NCI-H128 (cell line): ENCODE results near the gene SNRPE.
"Not testable (repeated sequence)": the region's sequence is repeated elsewhere in the genome, so short reads cannot be mapped to it uniquely, and the experiment has no call there.

Experiments
- DNase-seq: peaks from one replicate; lab custom pipeline; 2025; ENCODE audit not compliant: unreplicated experiment; lab: John Stamatoyannopoulos, UW

The SNRPE gene

DNA sequence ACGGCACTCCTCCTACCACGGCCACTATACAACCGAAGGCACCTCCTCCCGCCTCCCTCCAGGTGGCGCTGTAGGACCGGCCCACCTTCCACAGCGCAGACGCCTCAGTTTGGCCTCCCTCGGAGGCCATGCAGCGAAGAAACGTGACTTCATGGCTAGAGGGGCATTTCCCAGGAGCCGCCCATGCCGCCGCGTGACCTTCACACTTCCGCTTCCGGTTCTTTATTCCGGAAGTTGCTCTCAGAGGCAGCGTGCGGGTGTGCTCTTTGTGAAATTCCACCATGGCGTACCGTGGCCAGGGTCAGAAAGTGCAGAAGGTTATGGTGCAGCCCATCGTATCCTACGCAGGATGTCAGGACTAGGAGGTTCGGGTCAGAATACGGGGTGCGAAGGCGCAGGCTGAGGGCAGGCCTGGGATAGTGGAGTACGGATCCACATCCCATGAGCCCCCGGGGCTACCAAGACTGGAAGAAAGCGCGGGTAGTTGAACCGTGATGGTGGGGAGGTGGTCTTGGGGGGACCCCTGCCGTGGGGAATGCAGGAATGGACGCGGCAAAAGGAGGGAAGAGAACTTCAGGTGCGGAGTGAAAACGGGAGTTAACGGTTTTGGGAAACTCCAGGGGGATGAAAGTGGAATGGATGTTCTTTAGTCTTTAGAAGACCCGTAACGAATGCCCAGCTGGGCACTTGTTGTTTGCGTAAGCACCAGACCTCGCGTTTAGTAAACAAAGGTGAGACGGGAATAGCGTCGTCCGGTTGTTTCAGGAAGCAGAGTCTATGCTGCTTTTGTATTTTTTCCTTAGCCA is at the start of gene SNRPE:
Gene SNRPE (plus strand): TSS at position 221 of the 806 bp plus-strand sequence. CDS start 61 bp downstream, at position 282.
- peak; percentile 98 for DNase-seq

GRCh38 chr1:203813581-203814341 is 47.6 kb upstream of the SNRPE start:
- DNase-seq = no peak

DNA sequence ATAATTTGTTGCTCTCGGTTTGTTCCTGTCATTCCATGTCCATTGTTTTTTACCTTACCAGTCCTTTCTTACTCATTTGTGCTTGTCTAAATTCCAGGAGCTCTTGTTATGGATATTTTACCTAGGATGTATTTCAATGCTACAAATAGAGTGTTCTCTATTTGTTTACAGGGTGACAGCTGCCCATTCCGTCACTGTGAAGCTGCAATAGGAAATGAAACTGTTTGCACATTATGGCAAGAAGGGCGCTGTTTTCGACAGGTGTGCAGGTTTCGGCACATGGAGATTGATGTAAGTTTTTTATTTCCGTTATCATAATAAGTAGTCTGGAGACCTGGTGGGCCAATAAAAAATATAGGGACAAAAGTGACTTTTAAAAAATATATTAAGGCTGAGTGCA is 43.0 kb upstream of the SNRPE start:
- no peak for DNase-seq

DNA sequence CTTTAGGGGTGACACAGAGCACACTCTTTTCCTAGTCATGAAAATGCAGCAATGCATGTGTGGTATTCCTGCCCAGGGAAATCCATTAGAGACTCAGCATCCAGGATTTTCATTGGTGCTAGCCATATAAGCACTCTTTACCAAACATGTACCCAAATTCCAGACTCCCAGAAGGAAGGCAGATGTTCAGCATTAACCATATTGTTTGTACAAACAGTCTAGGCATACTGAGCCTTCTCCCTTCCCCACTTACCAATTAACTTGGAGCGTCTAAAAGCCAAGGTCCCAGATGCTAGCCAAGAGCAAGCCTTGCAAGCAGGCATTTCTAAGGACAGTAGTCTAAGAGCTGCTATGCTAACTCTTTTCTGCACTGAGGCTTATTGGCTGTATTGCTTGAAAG is 38.1 kb upstream of the SNRPE start:
- no peak for DNase-seq

GRCh38 chr1:203826175-203826574 is 35.2 kb upstream of the SNRPE start:
- no peak for DNase-seq

- no peak for DNase-seq
Measured at GRCh38 chr1:203828002-203828401, 33.4 kb upstream of the SNRPE start.

- no peak for DNase-seq
Measured at GRCh38 chr1:203828503-203828902, 32.9 kb upstream of the SNRPE start.

DNA sequence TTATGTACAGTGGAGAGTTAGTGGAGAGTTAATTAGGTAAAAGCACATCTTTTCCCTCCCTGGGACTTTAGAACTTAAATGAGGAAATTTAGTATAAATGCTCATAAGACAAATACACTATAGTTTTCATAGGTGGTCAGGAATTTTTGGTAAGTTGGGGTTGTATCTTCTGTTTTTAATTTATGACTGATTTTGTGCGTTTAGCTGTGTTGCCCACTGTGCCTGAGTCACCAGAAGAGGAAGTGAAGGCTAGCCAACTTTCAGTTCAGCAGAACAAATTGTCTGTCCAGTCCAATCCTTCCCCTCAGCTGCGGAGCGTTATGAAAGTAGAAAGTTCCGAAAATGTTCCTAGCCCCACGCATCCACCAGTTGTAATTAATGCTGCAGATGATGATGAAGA is 32.2 kb upstream of the SNRPE start:
- DNase-seq = not testable (repeated sequence)

DNA sequence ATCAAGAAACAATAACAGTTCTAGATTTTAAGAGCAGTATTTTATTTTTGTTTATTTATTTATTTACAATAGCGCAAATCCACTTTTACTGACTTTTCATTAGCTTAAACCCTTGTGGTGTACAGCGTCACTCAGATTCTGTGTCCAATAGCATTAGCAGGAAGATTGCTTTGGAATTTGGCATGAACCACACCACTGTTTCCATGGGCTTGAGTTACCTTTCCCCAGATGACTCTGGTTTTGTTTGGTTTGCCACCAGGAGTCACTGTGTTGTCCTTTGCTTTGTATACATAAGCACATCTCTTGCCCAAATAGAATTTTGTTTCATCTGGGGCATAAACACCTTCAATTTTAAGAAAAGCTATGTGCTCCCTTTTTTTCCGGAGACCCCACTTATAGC is 25.9 kb upstream of the SNRPE start:
- DNase-seq = no peak

DNA sequence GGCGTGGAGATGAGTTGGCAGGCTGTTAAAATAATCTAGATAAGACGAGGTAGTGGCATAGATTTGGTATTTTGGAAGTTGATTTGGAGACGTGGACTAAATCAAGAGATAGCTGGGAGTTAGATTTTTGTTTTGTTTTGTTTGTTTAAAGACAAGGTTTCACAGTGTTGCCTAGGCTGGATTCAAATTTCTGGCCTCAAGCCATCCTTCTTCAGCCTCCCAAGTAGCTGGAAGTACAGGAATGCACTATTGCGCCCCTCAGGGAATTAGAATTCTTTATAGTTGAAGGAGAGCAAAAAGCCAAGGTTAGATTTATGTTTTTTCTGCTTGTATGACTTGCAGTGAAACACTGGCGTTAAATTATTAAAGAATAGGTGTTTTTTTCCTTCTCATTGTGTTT is 22.3 kb upstream of the SNRPE start:
- DNase-seq = no peak

DNA sequence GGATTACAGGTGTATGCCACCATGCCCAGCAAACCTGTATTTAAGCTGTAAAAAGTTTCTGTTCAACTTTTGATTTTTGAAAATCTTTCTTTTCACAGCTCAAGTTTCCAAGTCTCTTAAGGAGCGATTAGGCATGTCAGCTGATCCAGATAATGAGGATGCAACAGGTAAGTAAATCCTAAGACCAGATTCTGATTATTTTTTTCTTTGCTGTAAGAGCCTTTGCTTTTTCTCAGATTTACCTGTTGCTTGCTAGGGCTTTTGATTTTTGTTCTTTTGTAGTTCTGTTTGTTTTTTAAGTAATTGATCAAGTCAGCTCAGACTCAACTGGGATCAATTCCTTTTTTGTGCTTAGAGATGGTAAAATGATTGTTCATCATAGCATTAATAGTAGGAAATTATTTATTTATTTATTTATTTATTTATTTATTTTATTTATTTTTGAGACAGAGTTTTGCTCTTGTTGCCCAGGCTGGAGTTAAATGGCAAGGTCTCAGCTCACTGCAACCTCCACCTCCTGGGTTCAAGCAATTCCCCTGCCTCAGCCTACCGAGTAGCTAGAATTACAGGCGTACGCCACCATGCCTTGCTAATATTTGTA is 21.1 kb upstream of the SNRPE start:
- DNase-seq = no peak

- no peak for DNase-seq
Measured at GRCh38 chr1:203842559-203842876, 18.9 kb upstream of the SNRPE start.

DNA sequence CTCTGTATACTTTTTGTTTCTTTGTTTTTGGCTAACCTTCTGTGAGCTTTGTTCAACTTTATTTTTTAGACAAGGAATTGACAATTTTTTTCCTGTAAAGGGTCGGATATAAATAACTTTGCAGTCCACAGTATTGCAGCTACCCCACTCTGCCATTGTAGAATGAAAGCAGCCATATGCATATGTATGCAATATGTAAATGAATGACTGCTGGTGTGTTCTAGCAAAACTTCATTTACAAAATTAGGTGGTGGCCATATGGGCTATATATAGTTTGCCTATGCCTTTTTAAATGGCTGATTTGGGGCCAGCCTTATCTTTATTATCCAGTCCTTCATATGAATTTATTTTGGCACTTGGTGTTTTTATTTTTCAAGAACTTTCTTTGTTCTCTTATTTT is 18.0 kb upstream of the SNRPE start:
- no peak for DNase-seq

- not testable (repeated sequence) for DNase-seq
Measured at GRCh38 chr1:203853112-203853511, 8.3 kb upstream of the SNRPE start.

- no peak for DNase-seq
Measured at GRCh38 chr1:203858055-203858454, 3.3 kb upstream of the SNRPE start.

GRCh38 chr1:203858975-203859374 is 2.4 kb upstream of the SNRPE start:
- no peak for DNase-seq

- DNase-seq = no peak
Measured at GRCh38 chr1:203860396-203861025, 888 bp upstream of the SNRPE start.

GRCh38 chr1:203867802-203868201 is 6.4 kb downstream of the SNRPE start:
- no peak for DNase-seq

GRCh38 chr1:203870245-203870644 is 8.8 kb downstream of the SNRPE start:
- DNase-seq = no peak

- peak; percentile 12 for DNase-seq
Measured at GRCh38 chr1:203871114-203871880, 9.9 kb downstream of the SNRPE start.

GRCh38 chr1:203873094-203873493 is 11.7 kb downstream of the SNRPE start:
- DNase-seq = no peak
